Stomach (tissue), 4 donors: ENCODE results near the gene BCL2.

Source experiments
- EP300 ChIP-seq: sonication (generic); formaldehyde crosslinking; IDR thresholded peaks from one replicate; pipeline ENCODE4 v1.6.1; 2017; ENCODE audit warnings: antibody characterized with exemption
- POLR2A ChIP-seq, 4 donors: fragments of 450-650 bp; IDR thresholded peaks; one replicate each; pipeline ENCODE4 v1.6.1; 2016; ENCODE audit warnings: antibody characterized with exemption in 4 of 4, control low read depth in 2 of 4, mild to moderate bottlenecking in 1 of 4, moderate library complexity in 1 of 4
- POLR2AphosphoS5 ChIP-seq, 3 donors: sonication (generic); formaldehyde crosslinking; IDR thresholded peaks; one replicate each; pipeline ENCODE4 v1.6.1; 2016; ENCODE audit warnings: antibody characterized with exemption in 3 of 3
- TF ChIP-seq, protein P1 (sequence below), 7 experiments: fragments of 450-650 bp in 4 of 7; fragments of 200-600 bp in 3 of 7; sonication (generic) in 3 of 7; IDR thresholded peaks; one replicate each; pipeline ENCODE4 v1.5.1; 2016 to 2019; ENCODE audit warnings: antibody characterized with exemption in 7 of 7, control low read depth in 2 of 7, mild to moderate bottlenecking in 1 of 7

DNA sequence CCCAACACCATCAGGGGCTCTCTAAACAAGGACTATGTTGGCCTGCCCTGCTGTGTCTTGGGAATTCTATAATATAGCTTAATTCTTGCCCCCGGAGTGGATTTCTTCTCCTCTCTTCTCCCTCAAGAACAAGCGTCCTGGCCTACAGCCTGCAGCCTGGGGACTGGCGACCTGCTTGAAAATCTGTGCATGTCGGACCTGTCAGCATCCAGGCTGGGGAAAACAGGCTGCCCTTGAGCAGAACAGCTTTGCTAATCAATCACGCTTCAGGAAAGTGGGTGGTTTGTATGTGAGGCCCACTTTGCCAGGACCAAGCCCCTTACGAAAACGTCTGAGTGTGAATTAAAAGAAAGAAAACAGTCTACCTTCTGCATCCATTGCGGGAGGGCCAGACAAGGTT is 116.7 kb downstream of the BCL2 start:
- no peak for TF ChIP-seq POLR2A (IDR thresholded peaks at IDR 0.05)
- TF ChIP-seq, protein P1, sequence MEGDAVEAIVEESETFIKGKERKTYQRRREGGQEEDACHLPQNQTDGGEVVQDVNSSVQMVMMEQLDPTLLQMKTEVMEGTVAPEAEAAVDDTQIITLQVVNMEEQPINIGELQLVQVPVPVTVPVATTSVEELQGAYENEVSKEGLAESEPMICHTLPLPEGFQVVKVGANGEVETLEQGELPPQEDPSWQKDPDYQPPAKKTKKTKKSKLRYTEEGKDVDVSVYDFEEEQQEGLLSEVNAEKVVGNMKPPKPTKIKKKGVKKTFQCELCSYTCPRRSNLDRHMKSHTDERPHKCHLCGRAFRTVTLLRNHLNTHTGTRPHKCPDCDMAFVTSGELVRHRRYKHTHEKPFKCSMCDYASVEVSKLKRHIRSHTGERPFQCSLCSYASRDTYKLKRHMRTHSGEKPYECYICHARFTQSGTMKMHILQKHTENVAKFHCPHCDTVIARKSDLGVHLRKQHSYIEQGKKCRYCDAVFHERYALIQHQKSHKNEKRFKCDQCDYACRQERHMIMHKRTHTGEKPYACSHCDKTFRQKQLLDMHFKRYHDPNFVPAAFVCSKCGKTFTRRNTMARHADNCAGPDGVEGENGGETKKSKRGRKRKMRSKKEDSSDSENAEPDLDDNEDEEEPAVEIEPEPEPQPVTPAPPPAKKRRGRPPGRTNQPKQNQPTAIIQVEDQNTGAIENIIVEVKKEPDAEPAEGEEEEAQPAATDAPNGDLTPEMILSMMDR (IDR thresholded peaks at IDR 0.05): no peak
- TF ChIP-seq EP300: no peak
- TF ChIP-seq POLR2AphosphoS5 (IDR thresholded peaks at IDR 0.05): no peak
